Measurements from ENCODE around the gene GRK5.
"Not testable (repeated sequence)": the region's sequence is repeated elsewhere in the genome, so short reads cannot be mapped to it uniquely, and the experiment has no call there.

The GRK5 gene

DNA sequence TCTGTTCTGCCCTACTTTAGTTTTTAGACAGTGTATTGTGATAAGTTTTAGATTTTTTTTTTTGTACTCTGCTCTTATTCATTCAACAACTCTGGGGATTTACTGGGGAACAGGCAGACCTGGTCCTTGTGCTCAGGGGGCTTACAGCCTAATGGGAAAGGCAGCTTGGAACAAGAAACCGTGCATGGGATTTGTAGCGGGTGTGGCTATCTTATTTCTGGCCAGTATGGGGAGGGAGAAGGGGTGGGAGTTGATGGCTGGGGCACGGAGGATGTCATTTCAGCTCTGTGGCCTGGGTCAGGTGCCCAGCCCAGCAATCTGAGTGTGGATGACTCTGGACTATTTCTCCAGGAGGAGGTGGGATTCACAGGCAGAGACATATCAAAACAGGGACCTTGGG, 47.0 kb downstream of the GRK5 start:
- no peak overlapping the region for H3K4me3 ChIP-seq (replicated peaks; ENCODE audit: low read depth, low read length)
- no peak for DNase-seq (ENCODE audit: low read depth)
- TF ChIP-seq, protein P1, sequence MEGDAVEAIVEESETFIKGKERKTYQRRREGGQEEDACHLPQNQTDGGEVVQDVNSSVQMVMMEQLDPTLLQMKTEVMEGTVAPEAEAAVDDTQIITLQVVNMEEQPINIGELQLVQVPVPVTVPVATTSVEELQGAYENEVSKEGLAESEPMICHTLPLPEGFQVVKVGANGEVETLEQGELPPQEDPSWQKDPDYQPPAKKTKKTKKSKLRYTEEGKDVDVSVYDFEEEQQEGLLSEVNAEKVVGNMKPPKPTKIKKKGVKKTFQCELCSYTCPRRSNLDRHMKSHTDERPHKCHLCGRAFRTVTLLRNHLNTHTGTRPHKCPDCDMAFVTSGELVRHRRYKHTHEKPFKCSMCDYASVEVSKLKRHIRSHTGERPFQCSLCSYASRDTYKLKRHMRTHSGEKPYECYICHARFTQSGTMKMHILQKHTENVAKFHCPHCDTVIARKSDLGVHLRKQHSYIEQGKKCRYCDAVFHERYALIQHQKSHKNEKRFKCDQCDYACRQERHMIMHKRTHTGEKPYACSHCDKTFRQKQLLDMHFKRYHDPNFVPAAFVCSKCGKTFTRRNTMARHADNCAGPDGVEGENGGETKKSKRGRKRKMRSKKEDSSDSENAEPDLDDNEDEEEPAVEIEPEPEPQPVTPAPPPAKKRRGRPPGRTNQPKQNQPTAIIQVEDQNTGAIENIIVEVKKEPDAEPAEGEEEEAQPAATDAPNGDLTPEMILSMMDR (IDR thresholded peaks at IDR 0.05; ENCODE audit: low read length, missing control alignments): no peak

DNA sequence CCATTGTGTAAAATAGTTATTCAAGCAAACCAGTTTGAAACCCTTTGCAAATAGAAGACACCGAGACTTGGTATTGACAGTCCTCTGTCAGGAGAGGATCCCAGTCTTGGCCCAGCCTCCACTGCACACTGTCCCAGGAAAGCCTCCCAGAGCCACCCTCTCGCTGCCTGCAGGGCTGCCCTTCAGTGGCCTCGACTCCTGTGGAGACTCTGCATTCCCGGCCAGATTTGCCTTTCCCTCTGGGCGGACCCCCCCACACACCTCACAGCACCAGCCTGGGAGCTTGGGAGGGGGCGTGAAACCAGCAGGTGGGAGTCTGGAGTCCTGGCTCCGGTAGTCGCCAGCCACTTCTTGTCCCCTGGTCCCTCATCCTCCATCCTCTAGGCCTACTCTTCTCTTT, 48.7 kb downstream of the GRK5 start:
- no peak for DNase-seq (ENCODE audit: low read depth)
- H3K4me3 ChIP-seq (replicated peaks; ENCODE audit: low read depth, low read length): no peak overlapping the region
- TF ChIP-seq, protein P1 (IDR thresholded peaks at IDR 0.05; ENCODE audit: low read length, missing control alignments): no peak

DNA sequence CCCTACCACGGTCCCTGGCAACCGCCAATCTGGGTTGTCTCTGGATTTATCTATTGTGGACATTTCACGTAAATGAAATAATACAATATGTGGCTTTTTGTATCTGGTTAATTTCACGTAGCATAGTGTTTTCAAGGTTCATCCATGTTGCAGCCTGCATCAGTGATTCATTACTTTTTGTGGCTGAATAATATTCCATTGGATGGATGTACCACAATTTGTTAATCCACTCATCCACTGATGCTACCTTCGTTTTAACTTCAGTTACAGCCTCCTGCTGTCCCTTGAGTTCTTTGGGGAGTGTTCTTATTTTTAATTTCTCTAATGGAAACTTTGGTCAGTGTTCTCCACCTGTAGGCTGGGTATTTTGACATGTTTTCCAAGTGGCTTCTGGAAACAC, 49.5 kb downstream of the GRK5 start:
- no peak for DNase-seq (ENCODE audit: low read depth)
- TF ChIP-seq, protein P1 (IDR thresholded peaks at IDR 0.05; ENCODE audit: low read length, missing control alignments): no peak
- no peak overlapping the region for H3K4me3 ChIP-seq (replicated peaks; ENCODE audit: low read depth, low read length)

DNA sequence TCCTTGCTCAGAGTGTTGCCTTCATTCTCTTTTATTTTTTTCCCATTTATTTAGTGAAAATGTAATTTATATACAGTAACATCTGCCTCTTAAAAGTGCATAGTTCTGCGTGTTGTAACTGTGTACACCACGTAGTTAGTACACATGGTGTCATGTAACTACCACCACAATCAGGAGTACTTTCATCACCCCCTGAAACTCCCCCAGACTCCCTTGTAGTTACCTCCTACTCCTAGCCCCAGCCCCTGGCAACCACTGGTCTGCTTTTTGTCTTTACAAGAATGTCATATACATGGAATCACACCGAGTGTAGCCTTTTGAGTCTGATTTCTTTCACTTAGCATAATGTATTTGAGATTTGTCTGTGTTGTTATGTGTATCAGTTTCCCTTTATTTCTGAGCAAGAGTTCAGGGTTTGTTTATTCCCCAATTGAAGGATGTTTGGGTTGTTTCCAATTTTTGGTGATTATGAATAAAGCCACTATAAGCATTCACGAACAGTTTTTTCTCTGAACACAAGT, 50.6 kb downstream of the GRK5 start:
- TF ChIP-seq, protein P1 (IDR thresholded peaks at IDR 0.05; ENCODE audit: low read length, missing control alignments): no peak
- DNase-seq (ENCODE audit: low read depth): peak; percentile 48
- no peak overlapping the region for H3K4me3 ChIP-seq (replicated peaks; ENCODE audit: low read depth, low read length)

GRCh38 chr10:119259345-119259744, 52.0 kb downstream of the GRK5 start:
- H3K4me3 ChIP-seq (replicated peaks; ENCODE audit: low read depth, low read length): no peak overlapping the region
- TF ChIP-seq, protein P1 (IDR thresholded peaks at IDR 0.05; ENCODE audit: low read length, missing control alignments): no peak
- DNase-seq (ENCODE audit: low read depth): no peak

GRCh38 chr10:119261016-119261415, 53.6 kb downstream of the GRK5 start:
- H3K4me3 ChIP-seq (replicated peaks; ENCODE audit: low read depth, low read length): not testable (repeated sequence)

GRCh38 chr10:119263951-119264617, 56.7 kb downstream of the GRK5 start:
- TF ChIP-seq, protein P1 (IDR thresholded peaks at IDR 0.05; ENCODE audit: low read length, missing control alignments): no peak
- H3K4me3 ChIP-seq (replicated peaks; ENCODE audit: low read depth, low read length): no peak overlapping the region
- DNase-seq (ENCODE audit: low read depth): peak; percentile 38

More at GRCh38 chr10:119261016-119261415, 53.6 kb downstream of the GRK5 start:
- not testable (repeated sequence) for DNase-seq (ENCODE audit: low read depth)

Data from fibroblast of pulmonary artery (primary cell).